ENCODE data around the gene MYO5C. TPM values are rescaled to one million over a fixed set of nuclear protein-coding genes. Genes with fewer than 3 reads are reported as not detected.

Gene MYO5C
- total RNA-seq, 6 experiments from 2014 or later, result 0.02 to 0.10 TPM; not detected in 4

DNA sequence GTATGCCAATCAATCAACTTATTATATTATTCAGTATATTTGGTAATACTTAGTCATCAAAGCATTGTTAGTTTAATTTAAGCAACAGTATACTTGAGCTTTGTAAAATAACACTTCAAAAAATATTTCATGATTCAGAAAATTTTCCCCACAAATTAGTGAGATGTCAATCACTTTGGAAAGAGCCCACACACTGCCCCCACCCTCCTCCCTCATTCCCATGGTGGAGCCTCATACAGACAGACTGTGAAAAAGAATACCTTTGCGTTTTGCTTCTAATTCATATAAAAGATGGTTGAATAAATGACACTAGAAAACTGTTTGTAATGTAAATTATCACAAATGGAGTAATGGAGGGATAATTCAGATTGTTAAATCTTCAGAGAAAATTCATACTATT, 43.3 kb upstream of the MYO5C start:
- no peak overlapping the region for H3K27ac Mint-ChIP-seq

DNA sequence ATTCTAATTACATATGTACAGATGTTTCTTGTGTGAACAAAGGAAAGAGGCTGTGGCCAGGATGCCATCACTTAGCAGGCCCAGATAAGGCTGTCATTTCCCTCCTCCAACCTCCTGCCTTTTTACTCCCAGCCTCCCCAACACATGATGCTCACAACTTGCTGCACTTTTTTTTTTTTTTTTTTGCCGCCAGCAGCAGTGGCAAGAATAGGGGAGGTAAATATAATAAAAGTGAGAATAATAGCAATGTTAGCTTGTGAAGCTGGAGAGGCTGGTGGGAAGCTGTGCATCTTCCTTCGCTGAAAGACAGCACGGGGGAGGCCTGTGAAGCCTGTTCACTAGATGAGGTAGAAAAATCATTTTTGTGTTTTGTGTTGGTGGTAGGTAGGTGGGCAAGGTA, 42.5 kb upstream of the MYO5C start:
- TF ChIP-seq, protein P1, sequence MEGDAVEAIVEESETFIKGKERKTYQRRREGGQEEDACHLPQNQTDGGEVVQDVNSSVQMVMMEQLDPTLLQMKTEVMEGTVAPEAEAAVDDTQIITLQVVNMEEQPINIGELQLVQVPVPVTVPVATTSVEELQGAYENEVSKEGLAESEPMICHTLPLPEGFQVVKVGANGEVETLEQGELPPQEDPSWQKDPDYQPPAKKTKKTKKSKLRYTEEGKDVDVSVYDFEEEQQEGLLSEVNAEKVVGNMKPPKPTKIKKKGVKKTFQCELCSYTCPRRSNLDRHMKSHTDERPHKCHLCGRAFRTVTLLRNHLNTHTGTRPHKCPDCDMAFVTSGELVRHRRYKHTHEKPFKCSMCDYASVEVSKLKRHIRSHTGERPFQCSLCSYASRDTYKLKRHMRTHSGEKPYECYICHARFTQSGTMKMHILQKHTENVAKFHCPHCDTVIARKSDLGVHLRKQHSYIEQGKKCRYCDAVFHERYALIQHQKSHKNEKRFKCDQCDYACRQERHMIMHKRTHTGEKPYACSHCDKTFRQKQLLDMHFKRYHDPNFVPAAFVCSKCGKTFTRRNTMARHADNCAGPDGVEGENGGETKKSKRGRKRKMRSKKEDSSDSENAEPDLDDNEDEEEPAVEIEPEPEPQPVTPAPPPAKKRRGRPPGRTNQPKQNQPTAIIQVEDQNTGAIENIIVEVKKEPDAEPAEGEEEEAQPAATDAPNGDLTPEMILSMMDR (IDR thresholded peaks at IDR 0.05), result no peak
- H3K4me1 Mint-ChIP-seq (ENCODE audit: low read depth), result peaks cover 55% of the 10 kb centered on the region
- no peak for DNase-seq
- H3K27ac Mint-ChIP-seq, result 0 out of 2 replicates have a peak overlapping the region, but pooled peaks have one; percentile 31
- H3K27me3 Mint-ChIP-seq (ENCODE audit: insufficient read depth), result peaks cover 2% of the 10 kb centered on the region
- H3K9me3 Mint-ChIP-seq, result no peaks in the 10 kb centered on the region
- H3K36me3 Mint-ChIP-seq (ENCODE audit: low read depth), result peaks cover 4% of the 10 kb centered on the region
- no peak overlapping the region for H3K4me3 Mint-ChIP-seq

More for the DNA sequence above, 43.3 kb upstream of the MYO5C start:
- TF ChIP-seq, protein P1 (IDR thresholded peaks at IDR 0.05), result no peak
- no peak for DNase-seq
- Mint-ChIP-seq H3K36me3 (ENCODE audit: low read depth) (peaks cover 3% of the 10 kb centered on the region; the same call in 1 of the 2 replicates), H3K9me3 (no peaks in the 10 kb centered on the region), H3K4me3 (no peak overlapping the region), H3K4me1 (ENCODE audit: low read depth) (peaks cover 53% of the 10 kb centered on the region), H3K27me3 (ENCODE audit: insufficient read depth) (peaks cover 2% of the 10 kb centered on the region)

DNA sequence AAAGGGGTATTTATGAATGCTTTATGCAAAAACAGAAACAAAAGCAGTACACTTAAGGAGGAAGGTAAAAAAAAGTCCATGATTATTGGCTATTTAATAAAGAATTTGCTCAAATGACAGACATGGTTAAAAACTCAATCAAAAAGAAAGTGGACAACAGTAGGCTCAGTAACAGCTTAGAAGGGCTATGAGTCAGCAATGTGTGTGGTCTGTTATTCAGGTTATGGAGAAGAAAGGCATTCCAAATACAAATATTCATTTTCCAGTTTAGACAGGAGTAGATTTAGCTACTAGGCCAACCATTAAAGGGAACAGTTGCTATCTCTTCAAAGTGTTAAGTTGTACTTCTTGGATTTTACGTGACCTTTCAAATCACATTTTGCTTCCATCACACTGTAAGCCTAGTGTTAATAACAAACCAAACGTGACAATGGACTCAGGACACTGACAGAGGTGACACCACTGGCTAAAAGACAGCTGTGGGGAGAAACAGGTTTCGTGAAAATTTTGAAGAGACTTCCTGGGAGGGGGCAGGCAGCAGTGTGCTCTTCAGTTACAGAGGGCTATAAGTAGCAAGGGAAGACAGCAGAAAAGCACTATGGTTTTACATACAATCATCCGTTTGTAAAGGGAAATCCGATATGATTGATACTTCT, 41.7 kb upstream of the MYO5C start:
- peaks cover 2% of the 10 kb centered on the region for H3K27me3 Mint-ChIP-seq (ENCODE audit: insufficient read depth)
- no peaks in the 10 kb centered on the region for H3K9me3 Mint-ChIP-seq
- TF ChIP-seq, protein P1 (IDR thresholded peaks at IDR 0.05), result no peak
- H3K4me3 Mint-ChIP-seq, result peak overlapping the region; percentile 58
- H3K4me1 Mint-ChIP-seq (ENCODE audit: low read depth), result peaks cover 62% of the 10 kb centered on the region
- peak; percentile 71 for DNase-seq
- H3K36me3 Mint-ChIP-seq (ENCODE audit: low read depth), result peaks cover 7% of the 10 kb centered on the region
- peak overlapping the region; percentile 89 for H3K27ac Mint-ChIP-seq

DNA sequence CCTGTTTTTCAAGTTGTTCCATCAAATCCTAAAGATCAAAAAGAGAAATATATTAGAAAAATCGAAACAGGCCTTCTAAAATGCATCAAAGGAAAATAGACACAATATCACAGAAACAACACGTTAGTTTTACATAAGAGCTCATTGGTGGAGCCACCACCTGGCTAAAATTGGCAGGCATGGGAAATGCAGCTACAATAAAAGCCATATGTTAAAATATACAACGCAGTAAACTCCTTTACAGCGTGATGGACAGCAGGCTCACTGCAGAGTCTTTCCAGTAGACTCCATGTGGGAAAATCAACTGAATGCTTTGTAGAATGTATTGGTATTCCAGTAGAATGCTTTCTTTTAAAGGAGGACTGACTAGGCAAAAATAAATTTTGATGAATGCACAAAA, 40.9 kb upstream of the MYO5C start:
- no peak for DNase-seq
- H3K4me3 Mint-ChIP-seq, result no peak overlapping the region
- H3K27me3 Mint-ChIP-seq (ENCODE audit: insufficient read depth), result peaks cover 2% of the 10 kb centered on the region; the same call in 1 of the 2 replicates
- H3K9me3 Mint-ChIP-seq, result no peaks in the 10 kb centered on the region
- H3K36me3 Mint-ChIP-seq (ENCODE audit: low read depth), result peaks cover 7% of the 10 kb centered on the region
- TF ChIP-seq, protein P1 (IDR thresholded peaks at IDR 0.05), result no peak; the same call in 1 of the 2 replicates
- H3K4me1 Mint-ChIP-seq (ENCODE audit: low read depth), result peaks cover 69% of the 10 kb centered on the region
- peak overlapping the region; percentile 89 for H3K27ac Mint-ChIP-seq

DNA sequence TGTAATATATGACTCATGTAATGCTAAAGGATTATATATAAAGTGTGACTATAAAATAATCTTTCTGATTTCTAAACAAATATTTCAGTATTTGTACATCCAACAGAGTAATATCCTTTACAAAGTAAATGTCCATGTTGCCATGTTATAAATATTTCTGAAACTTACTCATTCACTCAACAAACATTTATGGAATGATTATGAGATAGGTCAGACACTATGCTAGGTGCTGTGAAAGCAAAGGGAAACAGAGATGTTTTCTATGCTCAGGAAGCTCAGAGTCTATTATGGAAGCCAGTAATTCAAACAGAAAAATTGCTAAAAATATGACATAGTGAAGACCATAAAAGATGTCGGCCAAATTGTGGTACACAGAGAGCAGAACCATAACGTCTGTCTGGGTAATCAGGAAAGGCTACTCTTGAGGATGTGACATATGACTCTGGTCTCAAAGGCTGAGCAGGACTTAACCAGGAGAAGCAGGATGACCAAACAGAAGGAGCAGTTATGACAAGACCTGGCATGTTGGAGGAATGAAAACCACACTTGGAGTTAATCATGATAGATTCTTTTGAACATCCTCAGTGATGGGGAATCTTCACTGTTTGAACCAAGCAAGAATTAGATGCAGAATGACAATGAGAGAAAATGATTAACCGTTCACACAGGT, 39.0 kb upstream of the MYO5C start:
- Mint-ChIP-seq H3K4me1 (ENCODE audit: low read depth) (peaks cover 69% of the 10 kb centered on the region), H3K4me3 (peak overlapping the region; percentile 55), H3K9me3 (no peaks in the 10 kb centered on the region), H3K36me3 (ENCODE audit: low read depth) (peaks cover 4% of the 10 kb centered on the region), H3K27me3 (ENCODE audit: insufficient read depth) (peaks cover 2% of the 10 kb centered on the region; the same call in 1 of the 2 replicates), H3K27ac (peak overlapping the region; percentile 84)
- DNase-seq, result peak; percentile 60
- TF ChIP-seq, protein P1 (IDR thresholded peaks at IDR 0.05), result no peak
